ENCODE data around the gene GJC2. TPM values are rescaled to one million over a fixed set of nuclear protein-coding genes. Genes with fewer than 3 reads are reported as not detected.

GJC2 gene
- total RNA-seq, 1 donor from 2014 or later = 0.53 TPM

DNA sequence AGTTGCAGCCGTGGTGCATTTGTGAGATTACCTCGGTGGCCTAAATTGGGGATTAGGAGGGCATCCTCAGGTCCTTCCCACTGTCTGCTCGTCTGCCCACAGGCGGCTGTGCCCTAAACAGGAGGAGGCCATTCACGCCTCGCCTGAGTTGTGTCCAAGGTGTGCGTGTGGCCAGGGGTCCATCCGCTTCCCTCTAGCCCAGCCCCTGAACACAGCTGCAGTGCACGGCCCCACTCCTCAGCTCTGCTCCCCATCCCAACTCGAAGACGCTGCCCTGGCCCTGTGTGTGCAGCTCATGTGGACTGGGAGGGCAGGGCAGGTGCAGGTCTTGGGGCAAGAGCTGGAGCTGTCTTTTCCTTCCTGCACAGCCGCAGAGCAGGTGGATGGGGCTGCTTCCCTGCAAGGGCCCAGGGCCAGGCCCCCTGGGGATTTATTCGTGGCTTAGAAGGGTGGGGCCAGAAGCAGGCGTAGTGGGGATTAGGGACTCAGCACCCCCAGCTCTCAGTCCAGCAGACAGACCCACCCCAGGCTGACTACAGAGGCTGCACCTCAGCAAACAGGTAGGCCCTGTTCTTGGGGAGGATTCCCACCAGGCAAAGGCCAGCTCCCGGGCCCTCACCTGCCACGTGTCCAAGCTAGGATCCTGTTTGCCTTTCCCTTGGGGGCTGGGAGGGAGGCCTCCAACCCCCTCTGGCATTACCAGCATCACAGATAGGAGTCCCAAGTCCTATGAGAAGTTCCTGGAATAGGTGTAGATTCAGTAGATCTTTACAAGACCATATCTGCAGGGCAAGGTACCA is 5.3 kb upstream of the GJC2 start:
- DNase-seq (ENCODE audit: extremely low read depth, low read depth, low spot score) = no peak

- no peak for DNase-seq (ENCODE audit: extremely low read depth, low read depth, low spot score)
Measured at GRCh38 chr1:228144993-228145343, 4.8 kb upstream of the GJC2 start.

DNA sequence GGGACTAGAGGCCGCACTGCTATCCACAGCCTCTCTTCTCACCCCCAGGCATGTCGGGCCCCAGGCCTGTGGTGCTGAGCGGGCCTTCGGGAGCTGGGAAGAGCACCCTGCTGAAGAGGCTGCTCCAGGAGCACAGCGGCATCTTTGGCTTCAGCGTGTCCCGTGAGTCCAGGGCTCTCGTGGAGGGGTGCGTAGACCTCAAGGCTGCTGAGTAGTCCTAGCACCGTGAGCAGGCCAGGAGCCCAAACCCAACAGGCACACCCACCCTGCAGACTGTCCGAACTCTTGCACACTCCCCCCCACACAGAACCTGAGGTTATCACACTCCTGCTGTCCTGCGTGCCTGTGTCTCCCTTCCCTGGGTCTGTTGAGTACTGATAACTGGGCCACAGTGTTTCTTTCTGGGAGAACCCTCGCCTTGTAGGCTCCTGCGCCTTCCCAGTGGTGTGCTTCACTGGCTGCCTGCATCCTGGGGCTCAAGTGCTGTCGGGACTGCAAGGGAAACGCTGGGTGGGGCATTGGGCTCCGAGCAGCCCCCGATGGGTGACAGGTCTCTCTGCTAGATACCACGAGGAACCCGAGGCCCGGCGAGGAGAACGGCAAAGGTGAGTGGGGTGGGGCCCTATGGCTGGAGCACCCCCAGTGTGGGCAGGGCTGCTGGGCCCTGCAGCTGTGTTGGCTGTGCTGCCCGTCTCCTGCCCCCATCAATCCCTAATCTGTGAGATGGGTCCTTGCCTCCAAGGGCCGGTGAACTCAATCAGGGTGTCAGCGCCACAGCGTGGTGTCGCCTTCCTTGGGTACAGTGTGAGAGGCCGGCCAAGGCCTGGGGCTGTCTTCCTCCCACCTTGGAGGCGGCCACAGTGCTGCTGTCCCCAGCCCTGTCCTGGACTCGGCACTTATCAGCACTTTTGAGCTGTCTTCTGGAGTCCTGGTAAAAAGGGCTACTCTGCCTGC is 4.0 kb upstream of the GJC2 start:
- DNase-seq (ENCODE audit: extremely low read depth, low read depth, low spot score) = no peak

GRCh38 chr1:228146417-228147150 is 3.1 kb upstream of the GJC2 start:
- DNase-seq (ENCODE audit: extremely low read depth, low read depth, low spot score) = no peak

DNA sequence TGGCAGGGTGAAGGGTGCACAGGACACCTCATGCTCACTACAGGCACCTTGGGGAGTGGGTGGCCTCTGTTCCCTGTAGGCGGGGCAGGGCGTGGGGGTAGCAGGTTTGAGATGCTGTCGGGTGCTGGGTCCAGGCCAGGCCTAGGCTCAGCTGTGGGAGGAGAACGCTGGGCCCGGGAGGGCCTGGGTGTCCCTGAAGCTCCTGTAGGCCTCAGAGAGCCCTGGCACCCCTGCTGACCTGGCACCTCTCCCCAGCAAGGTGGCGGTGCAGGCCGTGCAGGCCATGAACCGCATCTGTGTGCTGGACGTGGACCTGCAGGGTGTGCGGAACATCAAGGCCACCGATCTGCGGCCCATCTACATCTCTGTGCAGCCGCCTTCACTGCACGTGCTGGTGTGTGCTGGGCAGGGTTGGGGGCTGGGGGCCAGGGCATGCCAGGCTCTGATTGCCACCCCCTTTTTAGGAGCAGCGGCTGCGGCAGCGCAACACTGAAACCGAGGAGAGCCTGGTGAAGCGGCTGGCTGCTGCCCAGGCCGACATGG is 2.5 kb upstream of the GJC2 start:
- DNase-seq (ENCODE audit: extremely low read depth, low read depth, low spot score) = no peak

DNA sequence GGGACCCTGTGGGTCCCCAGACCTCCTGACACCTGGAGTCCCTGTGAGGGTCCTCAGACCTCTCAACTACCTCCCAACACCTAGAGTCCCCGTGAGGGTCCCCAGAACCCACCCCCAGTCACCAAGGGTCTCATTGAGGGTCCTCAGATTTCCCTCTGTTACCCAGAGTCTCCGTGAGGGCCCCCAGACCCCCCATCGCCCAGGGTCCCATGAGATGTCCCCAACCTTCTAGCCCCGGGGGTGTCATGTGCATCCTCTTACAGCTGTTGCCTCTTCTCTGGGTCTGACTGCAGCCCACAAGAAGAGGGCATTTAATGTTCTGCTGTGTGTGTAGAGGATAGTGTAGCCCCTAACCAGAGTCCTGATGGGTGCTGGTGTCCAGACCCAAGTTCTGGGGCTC is 2.0 kb upstream of the GJC2 start:
- DNase-seq (ENCODE audit: extremely low read depth, low read depth, low spot score) = no peak

DNA sequence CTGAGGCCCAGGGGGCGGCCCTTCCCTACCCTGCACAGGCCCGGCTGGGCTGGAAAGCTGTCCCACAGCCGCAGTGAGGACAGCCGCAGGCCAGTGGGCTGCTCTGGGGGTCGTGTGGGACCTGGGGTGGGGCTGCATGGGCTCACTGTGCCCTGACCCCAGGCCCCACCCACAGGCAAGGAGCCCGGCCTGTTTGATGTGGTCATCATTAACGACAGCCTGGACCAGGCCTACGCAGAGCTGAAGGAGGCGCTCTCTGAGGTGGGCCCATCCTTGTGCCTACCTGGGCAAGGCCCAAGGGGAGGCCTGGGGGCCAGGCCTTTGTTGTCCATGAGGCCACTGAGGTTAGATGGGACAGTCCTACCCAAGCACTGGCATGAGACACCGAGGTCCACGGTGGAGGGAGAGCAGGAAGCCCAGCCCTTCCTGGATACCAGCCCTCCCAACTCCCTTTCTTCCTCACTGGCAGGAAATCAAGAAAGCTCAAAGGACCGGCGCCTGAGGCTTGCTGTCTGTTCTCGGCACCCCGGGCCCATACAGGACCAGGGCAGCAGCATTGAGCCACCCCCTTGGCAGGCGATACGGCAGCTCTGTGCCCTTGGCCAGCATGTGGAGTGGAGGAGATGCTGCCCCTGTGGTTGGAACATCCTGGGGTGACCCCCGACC is 1.4 kb upstream of the GJC2 start:
- DNase-seq (ENCODE audit: extremely low read depth, low read depth, low spot score) = no peak

GRCh38 chr1:228148935-228149405 is 760 bp upstream of the GJC2 start:
- no peak for DNase-seq (ENCODE audit: extremely low read depth, low read depth, low spot score)

- DNase-seq (ENCODE audit: extremely low read depth, low read depth, low spot score) = no peak
Measured at GRCh38 chr1:228150120-228150460, 360 bp downstream of the GJC2 start.

DNA sequence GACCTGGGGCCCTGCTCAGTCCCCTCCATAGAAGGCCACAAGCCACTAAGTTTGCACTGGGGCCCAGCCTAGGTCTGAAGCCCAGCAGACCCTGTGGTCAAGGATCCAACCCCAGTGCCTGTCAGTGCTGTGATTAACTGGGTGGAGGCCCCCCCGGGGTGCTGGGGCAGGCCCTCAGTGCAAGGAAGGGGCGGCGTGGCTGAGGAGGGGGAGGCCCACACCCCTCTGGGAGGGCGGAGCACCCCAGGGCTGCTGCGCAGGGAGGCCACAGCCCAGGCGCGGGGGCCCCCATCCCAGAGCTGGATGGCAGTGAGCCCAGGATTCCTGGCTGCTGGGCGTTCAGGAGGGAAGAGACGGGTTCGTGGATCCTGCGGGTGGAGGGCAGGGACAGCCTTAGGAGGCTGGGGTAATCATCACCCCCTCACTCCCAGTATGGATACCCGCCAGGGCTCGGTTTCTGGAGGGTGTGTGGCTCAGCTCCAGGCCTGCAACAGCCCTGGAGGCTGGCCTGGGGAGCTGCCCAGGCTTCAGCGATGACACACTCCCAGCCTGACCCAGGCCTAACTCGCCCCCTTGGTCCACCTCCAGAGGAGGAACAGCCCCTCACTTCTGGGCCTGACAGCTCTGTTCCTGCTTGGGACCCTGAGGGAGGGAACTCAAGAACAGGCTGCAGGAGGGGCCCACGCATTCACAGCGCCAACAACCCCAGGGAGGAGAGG is 890 bp downstream of the GJC2 start:
- no peak for DNase-seq (ENCODE audit: extremely low read depth, low read depth, low spot score)

DNA sequence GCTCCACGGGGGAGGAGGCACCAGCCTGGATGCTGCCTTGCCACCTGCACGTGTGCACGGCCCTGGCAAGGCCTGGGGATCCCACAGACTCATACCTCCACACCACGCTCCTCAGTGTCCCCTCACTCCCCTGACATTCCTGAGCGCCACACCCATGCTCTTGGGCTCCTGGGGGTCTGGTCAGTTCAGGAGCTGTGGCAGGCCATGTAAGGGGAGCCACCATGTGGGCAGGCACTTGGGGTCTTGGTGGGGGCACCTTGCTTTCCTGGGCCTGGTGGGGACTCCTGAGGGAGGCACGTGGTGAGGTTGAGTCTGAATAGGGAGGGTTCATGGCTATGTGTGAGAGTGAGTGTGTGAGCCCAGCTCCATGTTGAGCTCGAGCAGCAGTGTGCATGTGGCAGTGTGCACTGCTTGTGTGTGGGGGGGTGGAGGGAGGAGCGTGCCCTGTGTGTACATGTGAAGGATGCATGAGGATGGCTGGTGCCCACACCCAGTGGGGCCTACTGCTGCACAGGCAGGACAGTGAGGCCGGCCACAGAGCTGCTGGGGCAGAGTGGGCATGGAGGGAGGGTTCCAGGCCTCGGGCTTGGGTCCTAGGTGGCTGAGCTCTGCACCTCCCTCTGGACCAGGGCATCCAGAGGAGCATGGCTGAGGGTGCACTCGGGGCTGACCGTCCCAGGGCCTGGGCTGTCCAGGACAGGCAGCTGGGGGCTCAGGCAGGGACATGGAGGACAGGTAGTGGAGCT is 1.6 kb downstream of the GJC2 start:
- DNase-seq (ENCODE audit: extremely low read depth, low read depth, low spot score) = no peak

GRCh38 chr1:228152097-228152917 is 2.6 kb downstream of the GJC2 start:
- no peak for DNase-seq (ENCODE audit: extremely low read depth, low read depth, low spot score)

GRCh38 chr1:228152918-228153258 is 3.2 kb downstream of the GJC2 start:
- DNase-seq (ENCODE audit: extremely low read depth, low read depth, low spot score) = no peak

GRCh38 chr1:228154021-228154669 is 4.4 kb downstream of the GJC2 start:
- no peak for DNase-seq (ENCODE audit: extremely low read depth, low read depth, low spot score)

DNA sequence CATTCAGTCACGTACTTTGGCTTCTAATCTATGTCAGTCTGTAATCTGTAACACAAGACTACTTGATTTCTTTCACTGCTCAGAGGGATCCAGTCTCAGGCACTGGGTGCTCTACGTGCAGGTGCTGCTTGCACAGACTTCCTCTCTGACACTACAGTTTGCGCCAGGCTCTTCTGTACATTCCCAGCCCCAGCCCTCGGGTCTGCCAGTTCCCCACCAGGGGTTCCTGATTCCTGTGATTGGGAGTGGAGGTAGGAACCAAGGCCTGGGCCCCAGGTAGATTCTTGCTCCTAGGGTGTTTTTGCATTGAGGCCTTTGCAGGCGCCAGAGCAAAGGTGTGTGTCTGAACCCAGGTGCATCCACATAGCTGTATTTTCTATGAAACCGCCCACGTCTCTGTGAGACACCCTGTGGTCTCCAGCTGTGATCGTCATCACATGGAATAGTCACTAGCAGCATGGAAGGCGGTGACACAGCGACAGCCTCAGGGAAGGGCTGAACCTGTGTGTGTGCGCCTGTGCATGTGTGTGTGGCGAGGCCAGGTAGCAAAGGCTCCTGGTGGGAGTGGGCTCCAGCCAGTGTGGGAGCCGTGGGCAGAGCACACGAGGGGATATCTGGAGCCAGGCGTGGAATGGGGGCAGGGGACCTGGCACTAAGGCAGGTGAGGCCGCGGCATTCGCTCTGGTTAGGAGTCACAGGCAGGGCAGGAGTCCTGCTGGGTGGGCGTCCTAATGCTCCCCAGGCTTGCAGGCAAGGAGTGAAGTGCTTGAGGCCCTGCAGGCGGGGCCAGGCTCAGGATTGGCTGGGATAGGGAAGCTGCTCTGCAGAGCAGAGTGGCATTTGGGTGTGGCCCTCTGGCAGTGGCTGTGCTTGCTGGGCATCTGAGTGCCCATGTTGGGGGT is 5.2 kb downstream of the GJC2 start:
- DNase-seq (ENCODE audit: extremely low read depth, low read depth, low spot score) = no peak

GRCh38 chr1:228155596-228156514 is 6.1 kb downstream of the GJC2 start:
- no peak for DNase-seq (ENCODE audit: extremely low read depth, low read depth, low spot score)

Measured in glomerular endothelial cell (primary cell).